SK-N-MC (cell line): ENCODE measurements around the gene ISY1.
"Not testable (repeated sequence)": the region's sequence is repeated elsewhere in the genome, so short reads cannot be mapped to it uniquely, and the experiment has no call there.

Experiments
- DNase-seq: peaks from one replicate; pipeline ENCODE4 v3.0.0-alpha.2; 2011; ENCODE audit warnings: low read depth, low spot score
- H3K27ac ChIP-seq: fragments of 200-600 bp; sonication (generic); 2 replicates; pipeline ENCODE4 v1.5.1; 2016; ENCODE audit warnings: mixed run types
- H3K36me3 ChIP-seq: fragments of 200-600 bp; sonication (generic); 2 replicates; pipeline ENCODE4 v1.6.1; 2017; ENCODE audit warnings: antibody characterized with exemption, low read length, mixed read lengths; ENCODE audit not compliant: insufficient read depth
- H3K4me3 ChIP-seq: fragments of 200-600 bp; sonication (generic); 2 replicates; pipeline ENCODE4 v1.5.1; 2016
- H3K9ac ChIP-seq: fragments of 200-600 bp; sonication (generic); 2 replicates; pipeline ENCODE4 v1.8.0; 2017; ENCODE audit warnings: mixed run types, mixed read lengths; ENCODE audit not compliant: insufficient read length
- H3K9me3 ChIP-seq: fragments of 200-600 bp; sonication (generic); 2 replicates; pipeline ENCODE4 v1.6.1; 2017; ENCODE audit warnings: low read depth, mild to moderate bottlenecking, antibody characterized with exemption, low read length, moderate library complexity, mixed read lengths
- EZH2 ChIP-seq: fragments of 200-600 bp; sonication (generic); IDR thresholded peaks from one replicate; pipeline ENCODE4 v1.6.1; 2017; ENCODE audit warnings: antibody characterized with exemption
- FOXP2 ChIP-seq: optimal IDR thresholded peaks from 2 replicates; pipeline ENCODE3; 2011; ENCODE audit warnings: mild to moderate bottlenecking, moderate library complexity; ENCODE audit not compliant: insufficient read depth; ENCODE audit errors: extremely low read length, control extremely low read depth
- POLR2AphosphoS5 ChIP-seq: IDR thresholded peaks from 2 replicates; pipeline ENCODE4 v1.6.1; 2012; ENCODE audit warnings: mild to moderate bottlenecking, low read depth, low read length, borderline replicate concordance

ISY1 gene

DNA sequence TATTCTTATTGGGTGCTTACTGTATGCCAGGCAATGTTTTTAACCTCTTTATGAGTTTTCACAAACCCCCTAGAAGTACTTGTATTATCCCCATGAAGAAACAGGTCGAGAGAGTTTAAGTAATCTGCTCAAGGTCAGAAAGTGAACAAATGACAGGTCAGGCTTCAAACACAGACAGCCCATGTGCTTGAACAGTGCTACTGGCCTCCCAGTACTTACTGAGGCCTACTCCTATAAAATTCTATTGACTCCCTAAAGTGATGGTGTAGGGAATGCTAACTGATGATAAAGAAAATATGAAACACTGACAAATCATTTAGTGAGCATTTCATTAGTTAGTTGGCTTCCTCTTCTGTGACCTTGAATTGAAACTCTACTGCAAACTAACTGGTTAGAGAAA, 27.0 kb upstream of the ISY1 start:
- peak overlapping the region; percentile 51 for H3K9ac ChIP-seq
- TF ChIP-seq POLR2AphosphoS5: no peak
- TF ChIP-seq EZH2: no peak
- no peak for TF ChIP-seq FOXP2
- peak overlapping the region; percentile 65; the same call in 1 of the 2 replicates for H3K27ac ChIP-seq
- H3K4me3 ChIP-seq: no peak overlapping the region
- no peak for DNase-seq
- peaks cover under 1% of the 10 kb centered on the region; the same call in 1 of the 2 replicates for H3K36me3 ChIP-seq
- H3K9me3 ChIP-seq: no peaks in the 10 kb centered on the region

DNA sequence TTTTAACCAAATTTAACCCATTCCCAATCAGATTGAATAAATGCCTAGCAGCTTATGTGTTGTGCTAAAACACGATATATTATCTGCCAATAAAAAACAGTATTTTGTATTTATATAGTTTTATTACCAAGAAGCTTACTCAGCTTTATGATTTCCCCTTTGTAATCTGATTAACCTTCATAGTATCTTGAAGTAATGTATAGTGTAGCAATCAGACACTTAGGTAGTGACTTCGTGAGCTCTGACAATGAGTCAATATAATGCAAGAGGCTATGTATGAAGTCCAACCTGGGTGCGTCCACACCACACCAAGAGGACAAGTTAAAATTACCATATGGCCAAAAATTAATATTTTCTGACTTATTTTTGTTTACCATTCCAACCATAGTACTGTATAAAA, 24.9 kb upstream of the ISY1 start:
- TF ChIP-seq FOXP2 (no peak), EZH2 (no peak), POLR2AphosphoS5 (no peak)
- peak overlapping the region; percentile 27 for H3K9ac ChIP-seq
- no peak overlapping the region for H3K4me3 ChIP-seq
- DNase-seq: no peak
- H3K27ac ChIP-seq: peak overlapping the region; percentile 40; the same call in 1 of the 2 replicates
- peaks cover 19% of the 10 kb centered on the region for H3K36me3 ChIP-seq
- no peaks in the 10 kb centered on the region for H3K9me3 ChIP-seq

DNA sequence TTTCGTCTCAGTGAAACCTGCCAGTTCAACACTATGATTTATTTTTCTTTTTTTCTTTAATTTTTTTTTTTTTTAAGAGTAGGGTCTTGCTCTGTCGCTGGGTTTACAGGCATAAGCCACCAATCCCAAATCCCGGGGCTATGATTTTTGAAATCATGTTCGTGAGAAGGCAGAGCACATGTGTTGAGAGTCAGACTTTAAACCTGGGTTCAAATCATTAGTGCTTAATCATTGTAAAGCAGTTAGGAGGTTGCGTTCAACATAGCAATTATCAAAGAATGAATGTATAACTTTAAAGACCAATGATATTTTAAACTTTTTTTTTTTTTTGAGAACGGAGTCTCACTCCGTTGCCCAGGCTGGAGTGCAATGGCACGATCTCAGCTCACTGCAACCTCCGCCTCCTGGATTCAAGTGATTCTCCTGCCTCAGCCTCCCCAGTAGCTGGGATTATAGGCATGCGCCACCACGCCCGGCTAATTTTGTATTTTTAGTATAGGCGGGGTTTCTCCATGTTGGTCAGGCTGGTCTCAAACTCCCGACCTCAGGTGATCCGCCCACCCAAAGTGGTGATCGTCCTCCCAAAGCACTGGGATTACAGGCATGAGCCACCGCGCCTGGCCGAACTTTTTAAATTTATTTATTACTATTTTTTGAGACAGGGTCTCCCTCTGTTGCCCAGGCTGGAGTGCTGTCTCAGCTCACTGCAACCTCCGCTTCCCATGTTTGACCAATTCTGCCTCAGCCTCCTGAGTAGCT, 24.1 kb upstream of the ISY1 start:
- not testable (repeated sequence) for DNase-seq, H3K9me3 ChIP-seq
- peak overlapping the region; percentile 87 for H3K4me3 ChIP-seq
- peak overlapping the region; percentile 98 for H3K9ac ChIP-seq
- H3K27ac ChIP-seq: peak overlapping the region; percentile 87
- H3K36me3 ChIP-seq: peaks cover 27% of the 10 kb centered on the region

DNA sequence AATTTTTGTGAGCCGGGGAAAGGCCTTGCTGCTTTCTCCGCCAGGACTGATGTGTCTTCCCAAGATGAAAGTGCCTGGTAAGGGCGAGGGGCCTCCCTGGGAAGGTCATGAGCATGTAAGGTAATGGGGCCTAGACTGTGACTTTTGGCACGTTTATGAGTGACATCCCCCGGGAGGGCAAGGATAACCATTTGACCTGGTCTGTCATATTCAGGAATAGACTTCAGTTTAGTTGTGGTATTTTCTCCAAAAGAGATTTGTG, 23.5 kb upstream of the ISY1 start:
- peak overlapping the region; percentile 87 for H3K4me3 ChIP-seq
- peak overlapping the region; percentile 87 for H3K27ac ChIP-seq
- no peaks in the 10 kb centered on the region for H3K9me3 ChIP-seq
- DNase-seq: no peak
- H3K9ac ChIP-seq: peak overlapping the region; percentile 98
- peaks cover 34% of the 10 kb centered on the region for H3K36me3 ChIP-seq
- no peak for TF ChIP-seq POLR2AphosphoS5
- TF ChIP-seq EZH2: no peak
- no peak for TF ChIP-seq FOXP2

DNA sequence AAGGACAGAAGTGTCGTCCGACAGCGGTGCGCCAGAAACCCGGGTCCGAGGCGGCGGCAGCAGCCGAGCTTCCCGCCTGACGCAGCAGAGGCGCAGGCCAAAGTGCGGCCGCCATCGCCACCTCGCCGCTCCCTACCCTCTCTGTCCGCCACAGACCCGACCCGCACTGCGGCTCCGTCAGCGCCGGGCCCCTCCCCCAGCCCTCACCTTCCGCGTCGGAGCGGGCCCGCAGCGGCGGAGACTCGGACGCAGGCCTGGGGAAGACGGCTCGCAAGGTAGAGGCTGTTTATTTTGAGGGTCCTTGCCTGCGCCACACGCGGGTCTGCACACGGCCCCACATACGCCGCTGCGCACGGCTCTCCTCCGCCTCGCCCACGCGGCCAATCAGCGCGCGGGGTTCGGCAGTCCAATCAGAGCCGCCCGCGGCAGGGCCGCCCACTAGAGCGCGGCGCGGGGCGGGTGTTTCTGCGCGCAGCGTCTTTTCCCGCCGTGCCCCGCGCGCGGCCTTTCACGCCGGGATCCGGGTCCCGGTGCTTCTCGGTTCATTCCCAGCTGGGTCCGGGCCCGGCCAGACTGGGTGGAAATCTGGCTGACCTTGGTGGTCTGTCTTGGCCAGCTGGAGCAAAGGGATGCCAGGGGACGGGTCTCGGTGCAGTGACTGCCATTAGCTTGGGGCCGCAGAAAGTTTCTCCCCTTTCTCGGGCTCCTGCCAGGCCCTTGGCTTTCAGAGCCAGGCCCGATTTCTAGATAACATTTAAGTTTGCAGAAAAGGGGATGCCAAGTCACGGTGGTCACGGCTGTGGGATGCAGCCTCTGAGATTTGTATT, 22.9 kb upstream of the ISY1 start, which contains the start of gene CNBP:
Gene CNBP (minus strand): TSS at position 328 of the 827 bp plus-strand sequence. CDS start 12,139 bp downstream, outside the sequence.
- Histone ChIP-seq H3K27ac (peak within 1 kb of the TSS; percentile 95), H3K9ac (peak within 1 kb of the TSS; percentile 98), H3K4me3 (peak within 1 kb of the TSS; percentile 87), H3K36me3 (peaks cover 39% of the 10 kb centered on the region), H3K9me3 (no peaks in the 10 kb centered on the region)
- DNase-seq: peak; percentile 66
- no peak for TF ChIP-seq EZH2
- peak; percentile 98 for TF ChIP-seq POLR2AphosphoS5

DNA sequence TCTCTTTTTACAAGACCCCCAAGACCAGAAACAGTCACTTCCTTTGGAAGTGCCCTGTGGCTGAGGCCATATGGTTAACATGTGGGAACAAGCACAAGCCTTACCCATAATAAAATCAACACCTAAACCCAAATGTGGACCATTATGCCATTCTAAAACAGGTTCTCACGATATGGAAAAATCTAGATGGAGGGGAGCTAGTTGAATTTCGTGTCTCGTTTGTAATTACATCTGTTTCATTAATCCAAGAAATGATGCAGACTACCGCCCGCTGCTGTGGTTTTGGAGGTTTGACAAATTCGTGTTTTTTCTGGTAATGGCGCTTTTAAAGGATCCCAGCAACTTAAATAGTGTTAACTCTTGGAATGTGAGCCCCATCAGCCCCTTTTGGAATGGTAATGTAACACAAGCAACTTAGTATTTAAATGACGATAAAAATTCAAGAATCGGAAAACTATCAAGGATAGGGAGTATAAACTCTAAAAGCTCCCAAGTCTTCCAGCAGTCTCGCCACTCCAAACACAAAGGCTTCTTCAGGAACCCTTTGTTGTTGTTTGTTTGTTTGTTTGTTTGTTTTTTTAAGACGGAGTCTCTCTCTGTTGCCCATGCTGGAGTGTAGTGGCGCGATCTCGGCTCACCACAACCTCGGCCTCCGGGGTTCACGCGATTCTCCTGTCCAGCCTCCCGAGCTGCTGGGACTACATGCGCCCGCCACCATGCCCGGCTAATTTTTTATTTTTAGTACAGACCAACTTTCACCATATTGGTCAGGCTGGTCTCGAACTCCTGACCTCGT, 21.7 kb upstream of the ISY1 start:
- Histone ChIP-seq H3K9ac (peak overlapping the region; percentile 98), H3K36me3 (peaks cover 51% of the 10 kb centered on the region), H3K4me3 (peak overlapping the region; percentile 87), H3K27ac (peak overlapping the region; percentile 95), H3K9me3 (no peaks in the 10 kb centered on the region)
- DNase-seq: no peak
- TF ChIP-seq FOXP2 (no peak), POLR2AphosphoS5 (0 out of 2 replicates have a peak, but pooled peaks have one; percentile 0)

DNA sequence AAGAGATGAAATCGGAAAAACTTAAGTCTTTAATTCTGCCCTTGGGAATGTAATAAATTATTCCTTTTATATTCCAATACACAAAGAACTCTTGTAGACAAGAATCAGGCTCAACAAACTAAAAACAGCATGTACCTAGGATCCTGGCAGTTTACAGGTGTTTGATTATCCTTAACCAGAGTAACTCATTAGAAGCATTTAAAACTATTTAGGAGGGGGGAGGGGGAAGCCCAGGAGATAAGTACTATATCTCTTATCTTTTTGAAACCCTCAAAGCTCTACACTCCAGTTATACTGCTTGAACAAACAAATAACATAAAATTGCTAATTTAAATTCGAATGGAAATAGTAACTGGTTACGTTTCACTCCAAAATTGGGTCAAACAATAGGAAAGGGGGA, 21.0 kb upstream of the ISY1 start:
- H3K27ac ChIP-seq: peak overlapping the region; percentile 95; the same call in 1 of the 2 replicates

DNA sequence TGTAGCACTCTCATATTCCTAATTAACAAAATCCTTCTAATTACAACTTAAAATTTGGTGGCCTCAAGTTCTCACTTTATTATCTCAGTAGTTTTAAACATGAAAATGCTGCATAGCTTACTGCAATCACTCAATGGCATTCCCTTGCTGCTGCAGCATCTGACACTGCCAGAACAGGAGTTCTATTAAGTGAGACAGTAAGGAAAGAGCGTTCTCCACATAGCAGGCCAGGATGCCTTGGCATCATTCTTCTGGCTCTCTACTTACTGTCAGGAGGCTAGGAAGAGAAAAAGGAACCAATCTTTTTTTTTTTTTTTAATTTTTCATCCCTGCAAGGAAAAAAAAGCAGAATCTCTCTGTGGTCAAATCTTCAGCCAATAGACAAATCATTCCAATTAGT, 19.6 kb upstream of the ISY1 start:
- no peak for DNase-seq
- Histone ChIP-seq H3K27ac (0 out of 2 replicates have a peak overlapping the region, but pooled peaks have one; percentile 26), H3K36me3 (peaks cover 72% of the 10 kb centered on the region), H3K4me3 (peak overlapping the region; percentile 87), H3K9me3 (no peaks in the 10 kb centered on the region), H3K9ac (peak overlapping the region; percentile 51)
- TF ChIP-seq FOXP2 (no peak), EZH2 (no peak), POLR2AphosphoS5 (no peak)

More for the DNA sequence above, 21.0 kb upstream of the ISY1 start:
- H3K9me3 ChIP-seq: no peaks in the 10 kb centered on the region
- peak overlapping the region; percentile 87 for H3K4me3 ChIP-seq
- no peak for DNase-seq
- peak overlapping the region; percentile 98 for H3K9ac ChIP-seq
- no peak for TF ChIP-seq FOXP2
- no peak for TF ChIP-seq EZH2
- TF ChIP-seq POLR2AphosphoS5: no peak
- H3K36me3 ChIP-seq: peaks cover 59% of the 10 kb centered on the region
